ENCODE results near the gene GPRC5D.
A peak's percentile ranks its signal among the peaks of the same experiment; 100 is the strongest.

GPRC5D gene

DNA sequence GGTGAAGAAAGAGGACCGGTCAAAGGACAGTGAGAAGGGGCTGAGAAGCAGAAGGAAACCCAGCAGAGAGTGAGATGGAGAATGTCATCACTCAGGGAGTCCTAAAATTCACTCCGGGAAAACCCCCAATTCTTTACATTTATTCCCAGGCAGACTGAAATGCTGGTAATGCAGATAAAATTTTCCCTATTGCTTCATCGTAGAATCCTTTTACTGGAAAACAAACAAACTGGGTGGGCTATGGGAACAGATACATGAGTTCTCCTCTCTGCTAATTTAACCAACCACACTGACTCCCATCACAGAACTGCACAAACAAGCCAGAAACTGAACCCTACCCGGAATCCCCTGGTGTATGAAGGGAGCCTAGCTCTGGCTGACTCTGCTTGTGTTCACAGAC lies 27.2 kb upstream of the GPRC5D start:
- DNase-seq = no peak

DNA sequence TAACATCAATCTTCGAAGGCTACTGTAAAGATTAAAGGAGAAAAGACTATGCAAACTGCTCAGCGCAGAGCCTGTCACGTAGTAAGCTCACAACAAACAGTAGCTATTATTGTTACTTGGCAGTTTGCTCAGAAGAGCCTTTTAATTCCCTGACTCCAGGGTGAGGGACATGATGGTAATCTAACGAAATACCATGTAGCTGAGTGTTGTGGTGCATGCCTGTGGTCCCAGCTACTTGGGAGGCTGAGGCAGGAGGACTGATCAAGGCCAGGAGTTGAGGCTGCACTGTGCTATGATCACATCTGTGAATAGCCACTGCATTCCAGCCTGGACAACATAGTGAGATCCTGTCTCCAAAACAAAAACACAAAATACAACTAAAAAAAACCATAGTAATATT lies 25.3 kb upstream of the GPRC5D start:
- no peak for DNase-seq

DNA sequence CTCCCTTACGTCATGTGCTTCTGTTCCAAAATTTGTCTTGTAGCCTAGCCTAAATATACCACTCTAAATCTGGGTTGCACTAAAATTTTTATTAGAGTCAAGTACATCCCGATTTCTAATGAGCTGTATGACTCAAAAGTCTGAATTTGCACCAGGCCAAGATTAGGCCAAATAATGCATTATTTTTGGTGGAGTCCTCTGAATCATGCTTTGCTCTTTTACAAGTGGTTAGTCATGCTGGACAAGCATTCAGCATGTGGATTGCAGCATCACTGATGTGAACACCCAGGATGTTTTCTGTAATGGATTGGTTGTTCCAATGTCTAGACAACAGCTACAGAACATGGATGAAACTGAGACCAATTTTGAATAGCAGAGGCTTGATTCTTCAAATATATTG lies 24.4 kb upstream of the GPRC5D start:
- no peak for DNase-seq

DNA sequence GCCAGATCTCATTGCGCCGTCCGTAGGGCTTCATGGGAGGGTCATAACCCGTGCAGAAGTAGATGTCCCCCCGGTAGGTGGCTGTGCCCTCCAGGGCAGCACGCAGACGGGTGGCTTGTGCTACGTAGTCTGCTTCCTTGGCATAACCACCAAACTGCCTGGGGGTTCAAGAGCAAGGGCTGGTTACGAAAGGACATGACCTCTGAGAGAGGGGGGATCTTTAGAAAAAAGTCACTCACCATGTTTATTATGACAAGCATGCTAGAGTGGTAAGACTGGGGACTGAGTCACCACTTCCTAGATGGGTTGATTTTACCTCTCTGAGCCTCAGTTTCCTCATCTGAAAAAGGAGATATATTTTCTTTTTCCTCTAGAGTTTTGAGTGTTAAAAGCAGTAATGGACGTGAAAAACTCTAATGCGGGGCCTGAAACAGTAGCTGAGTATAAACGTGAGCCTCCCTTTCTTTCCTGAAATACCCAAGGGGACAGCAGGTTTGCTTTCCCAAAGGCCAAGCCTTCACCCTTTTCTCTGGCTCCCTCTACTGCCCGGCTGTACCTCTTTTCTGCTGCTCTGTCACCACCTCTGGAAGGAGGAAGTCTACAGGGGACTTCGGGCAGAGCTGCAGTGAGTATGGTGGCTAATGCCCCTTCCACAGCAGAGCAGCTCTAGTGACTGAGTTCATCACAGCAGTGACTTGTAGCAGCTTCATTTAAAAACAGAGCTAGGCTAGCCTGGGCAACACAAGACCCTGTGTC lies 23.5 kb upstream of the GPRC5D start:
- peak; percentile 5 for DNase-seq

DNA sequence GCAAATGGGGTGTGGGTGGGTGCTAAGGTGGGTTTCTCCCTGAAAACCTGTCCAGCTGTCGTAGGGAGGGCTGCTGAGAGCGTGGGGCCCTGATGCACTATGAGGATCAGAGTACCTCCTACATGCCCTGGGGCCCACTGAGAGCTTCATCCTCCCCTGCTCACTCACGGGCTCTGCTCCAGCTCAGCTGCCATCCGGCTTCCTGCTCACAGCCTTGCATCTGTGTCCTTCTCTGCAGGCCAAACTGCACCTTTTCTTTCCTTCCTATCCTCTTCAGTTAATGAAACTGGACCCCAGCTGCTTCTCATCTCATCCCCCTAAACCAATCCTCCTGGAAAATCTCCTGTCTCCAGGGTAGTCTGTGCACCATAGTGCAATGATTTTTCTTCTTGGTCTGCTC lies 22.2 kb upstream of the GPRC5D start:
- DNase-seq = no peak

DNA sequence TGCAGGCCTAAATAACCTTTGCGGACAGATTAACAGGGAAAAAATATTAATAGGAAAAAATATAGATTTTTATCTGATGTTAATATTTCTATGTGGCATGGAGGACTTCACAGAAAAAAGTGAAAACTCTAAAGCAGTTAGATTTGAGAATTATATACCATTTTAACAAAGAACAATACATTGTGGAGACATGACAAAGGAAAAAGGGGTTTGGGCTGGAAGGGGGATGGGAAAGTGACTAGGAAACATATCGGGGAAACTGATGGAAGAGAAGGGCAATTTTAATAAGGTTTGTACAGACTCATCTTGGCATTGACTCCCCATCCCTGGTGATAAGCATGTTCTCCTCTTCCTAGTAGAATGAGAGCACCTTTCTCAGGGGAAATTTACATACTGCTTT lies 21.0 kb upstream of the GPRC5D start:
- DNase-seq = no peak

DNA sequence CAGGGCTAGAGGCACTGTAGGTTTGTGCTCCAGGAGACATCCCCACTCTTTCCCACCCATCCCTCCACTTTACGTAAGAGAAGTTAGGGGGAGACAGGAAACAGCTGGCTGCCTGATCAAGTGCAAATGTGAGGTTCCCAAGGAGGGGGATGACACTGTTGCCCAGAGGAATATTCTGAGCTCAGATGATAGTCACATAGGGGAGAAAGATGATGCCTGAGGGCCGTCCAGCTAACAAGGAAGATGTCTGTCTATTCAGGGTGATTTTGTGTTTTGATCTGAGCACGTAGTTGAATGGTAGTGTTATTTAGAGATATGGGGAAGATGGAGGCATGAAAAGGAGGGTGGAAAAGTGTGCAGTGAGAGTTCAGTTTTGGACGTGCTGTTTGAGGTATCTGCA lies 13.9 kb upstream of the GPRC5D start:
- DNase-seq = no peak

DNA sequence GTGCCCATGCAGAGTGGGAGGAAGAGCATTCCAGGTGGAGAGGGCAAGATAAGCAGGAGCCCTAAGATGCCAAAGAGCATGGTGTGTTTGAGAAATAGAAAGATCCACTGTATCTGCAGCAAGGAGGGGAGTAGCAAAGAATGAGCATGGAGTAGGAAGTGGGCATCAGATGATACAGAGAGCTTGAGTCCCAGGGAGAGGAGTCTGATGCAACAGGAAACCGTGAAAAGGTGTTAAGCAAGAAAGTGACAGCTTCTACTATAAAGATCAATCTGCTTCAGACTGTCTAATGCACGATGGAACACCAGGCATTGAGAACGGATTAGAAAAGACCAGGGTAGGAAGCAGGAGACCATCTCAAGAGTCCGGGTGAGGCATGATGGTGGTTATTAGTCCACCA lies 12.3 kb upstream of the GPRC5D start:
- DNase-seq = no peak

DNA sequence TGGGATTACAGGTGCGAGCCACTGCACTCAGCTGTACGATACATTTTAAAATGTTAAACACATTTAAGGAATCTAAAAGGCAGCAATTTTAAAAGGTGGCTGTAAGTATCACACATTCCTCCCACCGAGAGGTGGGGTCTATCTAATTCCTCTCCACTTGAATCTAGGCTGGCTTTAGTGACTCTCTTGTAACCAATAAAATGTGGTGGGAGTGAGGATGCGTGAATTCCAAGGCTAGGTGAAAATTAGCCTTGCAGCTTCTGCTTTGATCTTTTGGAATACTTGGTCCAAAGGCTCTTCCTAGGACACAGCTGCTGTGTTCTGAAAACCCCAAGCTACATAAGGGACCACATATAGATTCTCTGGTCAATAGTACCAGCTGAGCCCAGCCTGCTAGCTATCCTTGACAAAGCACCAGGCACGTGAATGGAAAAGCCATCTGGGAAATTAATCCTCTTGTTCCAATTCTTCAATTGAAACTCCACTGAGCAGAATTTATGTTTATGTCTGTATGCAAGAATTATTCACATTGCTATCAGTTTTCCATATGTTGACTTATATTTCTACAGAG lies 8.8 kb upstream of the GPRC5D start:
- no peak for DNase-seq

DNA sequence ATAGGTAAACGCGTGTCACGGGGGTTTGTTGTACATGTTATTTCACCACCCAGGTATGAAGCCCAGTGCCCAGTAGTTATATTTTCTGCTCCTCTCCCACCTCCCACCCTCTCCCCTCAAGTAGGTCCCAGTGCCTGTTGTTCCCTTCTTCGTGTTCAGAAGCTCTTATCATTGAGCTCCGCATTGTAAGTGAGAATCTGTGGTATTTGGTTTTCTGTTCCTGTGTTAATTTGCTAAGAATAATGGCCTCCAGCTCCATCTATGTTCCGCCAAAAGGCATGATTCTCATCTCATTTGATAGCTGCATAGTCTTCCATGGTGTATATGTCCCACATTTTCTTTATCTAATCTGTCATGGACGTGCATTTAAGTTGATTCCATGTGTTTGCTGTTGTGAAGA lies 6.9 kb upstream of the GPRC5D start:
- DNase-seq = no peak

DNA sequence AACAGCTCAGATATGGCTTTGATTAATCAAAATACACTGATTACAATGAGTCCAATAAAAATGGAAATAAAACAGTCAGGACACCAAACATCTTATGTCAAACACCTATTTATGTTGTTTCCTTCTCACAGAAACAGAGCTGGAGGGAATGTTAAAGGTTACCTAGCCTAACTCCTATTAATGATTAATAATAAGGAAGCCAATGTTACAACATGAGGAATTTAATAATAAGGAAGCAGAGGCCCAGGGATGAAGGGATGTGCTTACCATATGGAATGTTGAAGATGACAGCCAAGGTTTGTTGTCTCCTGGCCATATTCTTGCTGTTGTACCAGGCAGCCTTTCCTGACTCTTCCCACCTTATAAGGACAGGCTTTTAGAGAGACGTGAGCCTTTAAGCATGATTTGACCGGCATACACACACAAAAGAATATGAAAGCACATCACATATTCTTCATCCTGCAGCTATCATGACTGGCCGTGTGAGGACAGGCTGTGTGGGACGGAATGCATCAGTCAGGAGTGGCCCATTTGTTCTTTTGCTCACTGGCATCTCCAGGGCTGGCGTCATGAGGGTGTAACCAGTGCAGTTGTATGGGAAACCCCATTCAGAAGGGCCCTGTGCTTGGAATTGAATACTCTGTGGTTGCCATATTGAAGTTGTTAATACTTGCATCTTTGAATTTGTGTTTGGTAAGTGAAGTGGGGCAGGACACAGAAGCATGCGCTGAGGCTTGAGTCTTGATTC lies 3.1 kb upstream of the GPRC5D start:
- no peak for DNase-seq

DNA sequence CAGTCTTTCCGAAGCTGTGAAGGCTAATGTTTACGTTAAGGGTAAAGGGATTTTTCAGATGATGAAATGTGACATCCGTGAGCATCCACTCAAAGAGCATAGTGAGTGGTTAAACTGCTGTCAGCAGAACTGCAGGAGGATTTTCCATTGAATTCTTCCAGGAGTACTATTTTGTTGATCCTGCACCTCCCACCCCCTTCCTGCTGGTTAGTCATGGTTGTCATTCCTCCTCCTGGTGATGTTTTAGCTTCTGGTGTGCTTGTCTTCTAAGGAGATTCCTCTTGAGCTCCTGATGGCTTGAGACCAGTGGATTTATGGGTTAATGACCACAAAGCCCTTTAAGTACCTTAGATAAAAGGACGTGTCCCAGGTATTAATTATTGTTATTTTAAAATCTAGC lies 2.4 kb upstream of the GPRC5D start:
- no peak for DNase-seq

DNA sequence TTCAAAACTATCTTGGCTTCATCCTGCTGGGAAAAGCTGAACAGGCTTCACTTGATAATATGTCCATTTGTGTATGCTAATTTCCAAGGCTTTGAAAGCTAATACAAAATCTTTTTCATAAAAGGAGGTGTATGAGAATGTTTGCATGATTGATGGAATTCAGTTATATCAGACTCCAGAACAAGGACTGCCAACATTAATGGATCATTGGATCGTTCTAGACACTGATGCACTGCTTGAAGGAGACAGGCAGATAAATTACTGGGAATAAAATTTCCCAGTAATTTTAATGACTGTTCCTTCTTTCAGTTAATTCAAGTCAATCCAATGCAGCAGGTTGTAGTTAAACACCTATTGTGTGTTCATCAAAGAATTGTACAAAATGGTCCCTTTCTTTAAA lies 466 bp downstream of the GPRC5D start:
- no peak for DNase-seq

DNA sequence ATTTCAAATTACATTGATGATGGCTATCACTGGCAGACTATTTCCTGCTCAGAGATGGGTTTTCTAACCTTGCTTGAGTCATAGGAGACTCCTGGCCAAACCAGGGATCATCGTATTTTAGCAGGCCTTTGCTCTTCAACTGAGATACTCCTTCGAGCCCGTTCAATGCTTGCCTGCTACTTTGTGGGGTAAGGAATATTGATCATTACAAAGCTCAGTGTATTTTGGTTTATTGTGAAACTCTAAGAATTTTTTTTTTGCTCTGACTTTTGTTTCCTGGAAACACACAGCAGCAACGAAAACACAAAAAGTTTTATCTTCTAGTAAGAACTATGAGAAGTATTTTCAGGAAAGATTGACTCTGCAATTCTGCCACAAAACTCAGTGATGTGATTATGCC lies 4.1 kb downstream of the GPRC5D start:
- DNase-seq = no peak

DNA sequence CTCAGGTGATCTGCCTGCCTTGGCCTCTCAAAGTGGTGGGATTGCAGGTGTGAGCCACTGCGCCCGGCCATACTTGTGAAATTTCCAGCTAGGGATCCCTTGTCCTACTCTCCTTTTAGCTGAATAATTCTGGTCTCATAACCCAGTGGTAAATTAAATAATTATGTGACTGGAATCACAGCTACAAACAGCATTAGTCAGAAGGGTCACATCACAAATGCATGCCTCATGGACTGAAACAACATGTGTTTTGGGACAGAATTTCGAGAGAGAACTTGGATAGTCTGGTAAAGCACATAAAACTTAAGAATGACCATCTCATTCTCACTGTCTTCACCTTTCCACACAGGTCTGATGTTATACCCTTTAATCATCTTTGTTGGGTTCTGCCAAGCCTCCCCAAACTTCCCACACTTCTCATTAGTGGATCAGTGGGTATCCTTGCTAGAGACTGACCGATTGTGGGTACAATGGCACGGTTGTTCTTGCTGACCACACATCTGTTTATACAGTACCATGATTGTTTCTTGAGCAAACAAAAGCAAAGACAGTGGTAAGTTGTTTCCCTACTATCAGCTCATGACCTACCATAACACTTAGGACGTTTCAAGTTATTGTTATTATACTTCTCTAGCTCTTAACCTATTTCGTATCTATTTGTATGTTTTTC lies 5.1 kb downstream of the GPRC5D start:
- no peak for DNase-seq

DNA sequence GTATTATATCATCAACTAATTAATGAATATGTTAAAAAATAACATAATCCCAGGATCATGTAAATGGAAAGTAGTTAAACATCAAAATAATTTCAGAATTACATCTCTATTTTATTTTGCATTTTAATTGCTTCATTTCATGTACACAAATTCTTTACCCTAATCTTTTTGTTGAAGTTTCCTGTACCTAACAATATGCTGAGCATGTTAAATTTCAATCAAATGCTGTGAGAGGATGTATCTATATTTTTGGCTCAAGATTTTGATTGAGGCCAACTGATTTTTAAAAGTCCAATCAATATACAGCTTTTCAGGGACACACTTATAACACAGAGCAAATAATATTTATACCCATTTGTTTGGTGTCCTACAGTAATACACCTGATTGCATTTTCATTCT lies 6.4 kb downstream of the GPRC5D start:
- DNase-seq = no peak

DNA sequence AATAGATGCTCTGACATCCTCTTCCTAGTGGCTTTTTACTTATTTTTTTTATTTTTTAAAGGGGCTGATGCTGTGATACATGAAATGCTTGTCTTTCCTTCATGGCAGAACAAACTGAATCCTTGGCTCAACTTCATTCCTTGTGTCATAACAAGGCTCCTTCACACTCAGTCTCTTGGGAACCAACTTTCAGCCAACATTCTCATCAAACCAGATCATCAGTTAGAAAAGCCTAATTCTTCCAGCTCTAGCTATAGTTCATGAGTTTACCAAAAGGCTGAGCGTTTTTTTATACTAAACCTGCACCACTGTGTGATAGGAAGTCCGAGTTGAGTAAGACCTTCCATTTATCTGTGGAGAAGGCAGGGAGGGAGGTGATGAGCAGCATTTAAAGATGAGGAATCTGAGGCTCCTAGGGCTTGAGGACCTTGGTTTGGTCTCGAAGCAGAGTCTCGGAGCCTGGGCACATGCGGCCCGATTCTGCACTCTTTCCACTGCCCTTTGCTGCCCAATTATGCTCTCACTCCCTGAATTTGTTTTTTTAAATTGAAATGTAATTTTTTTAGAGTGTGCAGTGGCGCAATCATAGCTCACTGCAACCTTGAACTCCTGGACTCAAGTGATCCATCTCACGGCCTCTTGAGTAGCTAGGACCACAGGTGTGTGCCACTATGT lies 8.2 kb downstream of the GPRC5D start:
- DNase-seq = no peak

DNA sequence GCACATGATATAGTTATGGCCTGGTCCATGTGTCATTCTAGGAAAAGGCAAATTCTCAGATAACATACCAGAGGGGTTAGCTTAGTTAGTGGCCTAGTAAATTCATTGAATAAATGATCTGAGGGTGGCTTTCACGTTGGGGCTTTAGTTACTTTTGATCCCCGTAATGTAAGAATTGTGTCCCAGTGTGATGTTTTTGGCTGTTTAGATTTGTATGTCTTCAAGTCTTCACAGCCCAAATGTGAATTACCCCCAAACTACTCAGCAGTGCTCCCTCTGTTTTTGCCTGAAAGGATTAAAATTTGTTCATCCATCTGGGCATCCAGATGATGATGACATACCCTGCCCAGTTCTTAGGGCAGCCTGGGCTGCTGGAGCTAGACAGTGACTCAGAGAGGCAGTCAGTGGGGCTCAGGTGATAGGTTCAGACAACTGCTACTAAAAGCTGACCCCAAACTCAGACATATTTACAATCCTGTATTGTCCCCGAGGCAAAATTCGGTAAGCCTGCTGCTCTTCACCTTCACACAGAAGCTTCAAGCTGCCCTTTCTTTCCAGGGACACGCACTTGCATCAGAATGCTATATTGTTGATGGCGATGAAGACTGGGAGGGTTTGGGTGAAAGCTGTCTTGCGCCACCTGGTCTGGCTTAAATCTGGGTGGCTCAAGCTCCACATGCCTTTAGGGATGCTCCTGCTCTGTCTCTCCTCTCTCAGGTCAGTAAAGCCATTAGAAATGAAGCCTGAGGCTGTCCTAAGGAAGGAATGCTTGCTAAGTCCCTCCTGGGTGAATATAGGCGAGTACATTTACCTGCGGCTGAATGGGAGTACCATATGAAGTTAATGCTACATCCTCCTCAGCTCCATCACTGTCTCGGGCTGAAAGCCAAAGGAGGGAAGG lies 10.3 kb downstream of the GPRC5D start:
- no peak for DNase-seq

DNA sequence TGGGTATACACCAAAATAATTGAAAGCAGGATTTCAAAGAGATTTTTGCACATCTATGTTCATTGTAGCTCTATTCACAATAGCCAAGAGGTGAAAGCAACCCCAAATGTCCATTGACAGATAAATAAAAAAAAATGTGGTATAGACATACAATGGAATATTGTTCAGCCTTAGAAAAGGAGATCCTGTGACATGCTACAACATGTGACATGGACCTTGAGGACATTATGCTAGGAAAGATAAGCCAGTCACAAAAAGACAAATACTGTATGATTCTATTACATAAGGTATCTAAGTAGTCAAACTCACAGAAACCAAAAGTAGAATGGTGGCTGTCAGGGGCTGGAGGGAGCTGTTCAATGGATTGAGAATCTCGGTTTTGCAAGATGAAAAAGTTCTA lies 12.1 kb downstream of the GPRC5D start:
- DNase-seq = no peak

DNA sequence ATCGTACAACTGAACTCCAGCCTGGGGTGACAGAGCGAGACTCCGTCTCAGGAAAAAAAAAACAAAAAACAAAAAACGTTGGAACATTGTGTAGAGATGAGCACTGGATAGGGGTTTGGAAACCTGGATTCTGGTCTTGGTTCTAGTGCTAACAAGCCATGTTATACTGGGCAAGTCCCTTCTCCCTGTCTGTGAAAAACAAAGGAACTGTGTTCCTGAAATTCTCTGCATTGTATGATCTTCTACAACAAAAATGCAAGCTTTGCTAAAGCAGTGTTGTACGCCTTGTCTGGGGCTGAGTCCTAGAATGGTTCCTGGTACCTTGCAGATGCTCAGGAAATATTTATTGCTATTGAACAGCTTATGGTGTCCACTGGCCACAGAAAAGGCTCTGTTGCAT lies 13.4 kb downstream of the GPRC5D start:
- DNase-seq = no peak

DNA sequence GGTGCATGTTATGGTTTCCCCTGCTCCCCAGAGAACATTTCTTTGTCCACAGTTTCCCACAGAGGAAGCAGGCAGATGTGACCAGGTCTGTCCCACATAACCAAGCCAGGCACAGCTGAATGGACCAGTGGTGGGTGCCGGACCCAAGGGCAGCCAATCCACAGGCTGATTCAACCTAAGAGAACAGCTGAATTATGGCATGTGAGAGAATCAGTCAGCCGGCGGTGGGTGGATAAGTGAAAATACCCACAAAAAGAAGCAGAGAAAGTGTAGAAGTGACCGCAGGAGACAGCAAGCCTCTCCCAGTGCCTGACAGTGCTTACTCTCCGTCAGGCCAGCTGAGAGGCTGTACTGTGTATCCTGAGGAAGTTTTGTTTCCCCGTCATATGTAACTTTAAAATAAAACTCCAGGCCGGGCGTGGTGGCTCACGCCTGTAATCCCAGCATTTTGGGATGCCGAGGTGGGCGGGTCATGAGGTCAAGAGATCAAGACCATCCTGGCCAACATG lies 14.9 kb downstream of the GPRC5D start:
- no peak for DNase-seq

DNA sequence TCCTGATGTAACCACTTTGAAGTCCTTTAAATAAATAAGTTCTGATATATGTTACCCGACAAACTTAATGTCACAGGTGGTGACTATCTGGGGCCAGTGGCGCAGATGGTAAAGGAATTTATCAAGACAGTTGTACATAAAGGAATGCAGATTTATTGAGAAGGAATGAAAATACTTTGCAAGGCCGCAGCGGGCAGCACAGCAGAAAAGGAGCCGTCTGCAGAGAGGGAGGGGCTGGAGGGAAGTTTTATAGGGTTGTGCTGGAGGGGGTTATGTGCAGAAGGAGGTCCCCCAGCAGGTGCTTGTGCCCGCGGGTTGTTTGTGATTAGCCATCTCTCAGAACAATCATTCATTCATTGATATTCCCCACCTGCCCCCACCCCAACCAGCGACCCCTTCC lies 17.4 kb downstream of the GPRC5D start:
- no peak for DNase-seq
